Activated CD4-positive, CD25-positive, alpha-beta regulatory T cell treated with anti-CD3 and anti-CD28 coated beads, Interleukin-2, amount 50 U/mL, for 72 hours (primary cell): Measurements from ENCODE around the gene MTCH1.
"Not testable (repeated sequence)": the region's sequence is repeated elsewhere in the genome, so short reads cannot be mapped to it uniquely, and the experiment has no call there.

Experiments
- DNase-seq: peaks from one replicate; pipeline ENCODE4 v3.0.0; 2021

The MTCH1 gene

DNA sequence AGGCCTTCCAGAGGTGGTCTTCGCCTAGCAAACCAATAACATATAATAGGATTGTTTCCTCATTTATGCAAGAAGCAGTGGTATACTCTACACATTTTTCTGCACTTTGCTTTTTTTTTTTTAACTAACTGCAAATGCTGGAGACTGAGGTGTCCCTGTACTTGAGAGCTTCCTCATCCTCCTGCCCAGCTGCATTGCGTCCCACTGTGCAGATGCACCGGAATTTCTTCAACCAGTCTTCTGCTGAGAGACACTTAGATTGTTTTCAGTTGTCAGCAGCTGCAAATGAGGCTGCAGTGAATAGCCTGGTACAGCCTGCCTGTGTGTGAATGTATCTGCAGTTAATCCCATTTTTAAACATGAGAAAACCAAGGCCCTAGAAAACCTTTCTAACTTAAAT lies 31.0 kb upstream of the MTCH1 start:
- DNase-seq: no peak

DNA sequence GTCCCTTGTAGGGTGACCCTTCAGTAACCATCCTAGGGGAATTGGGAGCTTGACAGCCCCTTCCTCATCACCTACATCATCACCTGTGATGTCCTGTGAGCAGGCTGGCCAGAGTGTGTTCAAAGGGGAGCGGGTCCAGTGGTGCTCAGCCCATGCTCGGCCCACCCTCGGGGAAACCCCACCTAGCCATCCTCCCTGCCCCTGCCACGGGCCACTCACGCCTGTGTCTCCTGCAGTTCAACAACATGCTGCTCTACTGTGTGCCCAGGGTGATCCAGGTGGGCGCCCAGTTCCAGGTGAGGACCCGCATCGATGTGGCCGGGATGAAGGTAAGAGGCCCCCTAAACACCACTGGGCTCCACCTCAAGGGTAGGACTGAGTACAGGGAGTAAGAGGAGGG lies 29.5 kb upstream of the MTCH1 start:
- DNase-seq: no peak

DNA sequence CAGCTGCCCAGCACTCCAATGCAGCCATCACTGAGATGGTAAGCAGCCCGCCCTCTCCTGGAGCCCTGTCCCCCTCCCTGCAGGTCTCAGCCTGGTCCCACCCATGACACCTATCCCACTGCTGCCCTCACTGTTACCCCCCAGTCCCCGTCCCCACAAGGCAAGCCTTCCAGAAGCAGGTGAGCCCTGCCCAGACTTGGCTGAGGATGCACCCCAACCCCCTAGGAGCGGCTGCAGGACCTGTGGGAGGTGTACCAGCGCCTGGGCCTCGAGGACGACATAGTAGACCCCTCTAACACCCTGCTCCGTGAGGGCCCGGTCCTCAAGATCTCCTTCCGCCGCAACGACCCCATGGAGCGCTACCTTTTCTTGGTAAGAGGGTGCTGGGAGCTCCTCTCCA lies 28.7 kb upstream of the MTCH1 start:
- no peak for DNase-seq

DNA sequence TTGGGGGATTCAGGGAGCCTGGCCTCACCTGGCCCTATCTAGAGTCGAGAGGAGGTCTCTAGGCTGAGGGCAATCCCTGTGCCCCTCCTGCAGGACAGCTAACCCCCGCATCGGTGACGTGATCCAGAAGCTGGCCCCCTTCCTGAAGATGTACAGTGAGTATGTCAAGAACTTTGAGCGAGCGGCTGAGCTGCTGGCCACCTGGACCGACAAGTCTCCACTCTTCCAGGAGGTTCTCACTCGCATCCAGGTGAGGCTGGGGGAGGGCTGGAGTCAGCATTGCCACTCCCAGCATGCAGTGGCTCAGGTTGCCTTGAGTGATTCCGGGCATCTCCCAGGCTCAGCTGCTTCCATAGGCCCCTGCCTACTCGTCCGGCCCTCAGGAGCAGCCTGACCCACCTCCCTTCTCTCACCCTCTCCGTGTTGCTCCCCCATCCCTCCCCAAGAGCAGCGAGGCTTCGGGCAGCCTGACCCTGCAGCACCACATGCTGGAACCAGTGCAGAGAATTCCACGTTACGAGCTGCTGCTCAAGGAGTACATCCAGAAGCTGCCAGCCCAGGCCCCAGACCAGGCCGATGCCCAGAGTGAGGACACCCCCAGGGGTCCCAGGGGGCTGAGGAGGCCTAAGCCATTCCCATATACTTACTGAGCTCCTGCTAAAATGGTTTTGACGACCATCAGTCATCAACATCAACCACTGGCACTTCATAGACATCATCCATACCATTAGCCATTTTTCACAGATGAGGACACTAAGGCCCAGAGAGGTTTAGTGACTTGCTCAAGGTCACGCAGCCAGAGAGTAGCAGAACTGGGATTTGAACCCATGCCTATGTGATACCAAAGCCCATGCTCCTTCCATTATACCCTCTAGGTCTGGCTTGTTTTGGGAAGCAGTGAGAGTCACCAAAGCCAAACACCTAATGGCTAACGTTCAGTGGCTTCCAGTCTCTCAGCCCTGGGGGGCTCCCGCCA lies 27.8 kb upstream of the MTCH1 start:
- no peak for DNase-seq

DNA sequence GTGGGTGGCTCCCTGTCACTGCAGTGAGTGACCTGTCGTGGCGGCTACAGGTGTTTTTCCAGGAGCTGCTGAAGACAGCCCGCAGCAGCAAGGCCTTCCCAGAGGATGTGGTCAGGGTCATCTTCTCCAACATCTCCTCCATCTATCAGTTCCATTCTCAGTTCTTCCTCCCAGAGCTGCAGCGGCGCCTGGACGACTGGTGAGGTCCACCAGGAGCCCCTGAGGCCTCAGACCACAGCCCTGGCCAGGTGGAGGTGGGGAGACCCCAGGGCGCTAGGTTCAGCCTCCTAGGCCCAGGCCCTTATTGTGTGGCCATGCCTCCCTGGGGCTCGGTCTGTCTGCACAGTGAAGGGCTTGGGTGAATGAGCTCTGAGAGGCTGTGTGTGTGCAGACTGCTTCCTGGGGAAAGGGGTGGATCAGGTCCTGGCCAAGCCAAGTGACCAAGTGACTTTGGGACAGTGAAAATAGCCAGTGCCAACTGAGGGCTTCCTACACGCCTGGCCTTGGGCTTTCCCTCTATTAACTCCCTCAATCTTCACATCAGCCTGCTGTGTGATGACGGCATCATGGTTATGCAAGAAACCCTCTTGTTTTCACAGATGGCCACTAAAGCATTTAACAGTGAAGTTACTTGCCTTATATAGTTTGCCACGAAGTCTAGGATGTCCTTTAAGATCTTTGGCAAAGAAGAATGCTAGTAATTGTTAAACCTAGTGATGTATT lies 25.8 kb upstream of the MTCH1 start:
- no peak for DNase-seq

DNA sequence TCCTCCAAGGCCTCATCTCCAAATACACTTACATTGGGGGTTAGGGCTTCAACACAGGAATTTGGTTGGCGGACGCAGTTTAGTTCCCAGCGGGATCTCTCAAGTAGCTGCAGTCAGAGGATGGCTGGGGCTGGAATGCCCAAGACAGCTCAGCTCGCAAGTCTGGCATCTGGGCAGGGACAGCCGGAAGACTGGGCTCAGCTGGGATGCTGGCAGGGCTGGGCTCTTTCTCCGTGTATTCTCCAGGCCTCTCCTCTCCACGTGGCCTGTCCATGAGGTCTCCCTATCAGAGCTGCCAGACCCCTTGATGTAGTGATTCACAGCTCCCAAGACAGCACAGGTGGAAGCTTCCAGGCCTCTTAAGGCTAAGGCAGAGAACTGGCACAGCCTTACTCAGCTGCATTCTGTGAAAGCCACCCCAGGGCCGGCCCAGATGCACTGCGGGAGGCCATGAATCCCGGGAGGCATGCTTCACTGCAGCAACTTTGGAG lies 24.5 kb upstream of the MTCH1 start:
- DNase-seq: no peak

DNA sequence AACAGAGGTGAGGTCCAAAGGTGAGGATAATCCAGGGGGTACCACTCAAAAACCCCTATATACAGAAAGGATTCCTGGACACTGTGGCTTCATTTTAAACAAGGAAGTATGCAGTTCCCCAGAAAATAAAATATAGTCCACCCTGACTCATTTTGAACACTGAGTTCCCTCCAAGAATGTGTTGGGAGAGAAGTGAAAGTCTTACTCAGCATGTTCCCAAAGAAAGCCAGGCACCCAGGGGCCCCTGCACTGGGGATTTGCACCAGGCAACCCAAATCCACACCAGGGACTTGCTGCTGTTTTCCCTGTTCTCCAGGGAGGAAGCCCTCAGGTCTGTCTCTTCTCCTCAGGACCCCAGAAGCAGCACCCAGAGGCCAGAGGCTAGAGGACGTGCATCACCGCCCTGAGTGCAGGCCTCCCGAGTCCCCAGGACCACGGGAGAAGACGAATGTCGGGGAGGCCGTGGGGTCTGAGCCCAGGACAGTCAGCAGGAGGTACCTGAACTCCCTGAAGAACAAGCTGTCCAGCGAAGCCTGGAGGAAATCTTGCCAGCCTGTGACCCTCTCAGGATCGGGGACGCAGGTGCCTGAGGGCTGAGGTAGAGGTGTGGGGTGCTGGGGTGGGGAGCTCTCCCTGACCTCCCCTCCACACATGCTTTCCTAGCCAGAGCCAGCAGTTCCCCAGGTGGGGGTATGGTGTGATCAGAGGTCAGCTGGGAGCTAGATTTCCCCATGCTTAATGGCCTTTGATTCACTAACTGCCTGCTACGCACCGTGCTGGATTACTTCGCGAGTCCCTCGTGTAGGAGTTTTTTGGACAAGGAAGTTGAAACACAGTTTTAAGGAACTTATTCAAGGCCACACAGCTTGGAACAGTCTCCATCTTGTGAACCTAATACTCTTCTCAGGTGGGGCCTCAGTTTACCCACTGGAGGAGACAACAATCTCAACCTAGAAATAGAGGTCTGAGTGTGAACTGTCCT lies 22.8 kb upstream of the MTCH1 start:
- DNase-seq: no peak

DNA sequence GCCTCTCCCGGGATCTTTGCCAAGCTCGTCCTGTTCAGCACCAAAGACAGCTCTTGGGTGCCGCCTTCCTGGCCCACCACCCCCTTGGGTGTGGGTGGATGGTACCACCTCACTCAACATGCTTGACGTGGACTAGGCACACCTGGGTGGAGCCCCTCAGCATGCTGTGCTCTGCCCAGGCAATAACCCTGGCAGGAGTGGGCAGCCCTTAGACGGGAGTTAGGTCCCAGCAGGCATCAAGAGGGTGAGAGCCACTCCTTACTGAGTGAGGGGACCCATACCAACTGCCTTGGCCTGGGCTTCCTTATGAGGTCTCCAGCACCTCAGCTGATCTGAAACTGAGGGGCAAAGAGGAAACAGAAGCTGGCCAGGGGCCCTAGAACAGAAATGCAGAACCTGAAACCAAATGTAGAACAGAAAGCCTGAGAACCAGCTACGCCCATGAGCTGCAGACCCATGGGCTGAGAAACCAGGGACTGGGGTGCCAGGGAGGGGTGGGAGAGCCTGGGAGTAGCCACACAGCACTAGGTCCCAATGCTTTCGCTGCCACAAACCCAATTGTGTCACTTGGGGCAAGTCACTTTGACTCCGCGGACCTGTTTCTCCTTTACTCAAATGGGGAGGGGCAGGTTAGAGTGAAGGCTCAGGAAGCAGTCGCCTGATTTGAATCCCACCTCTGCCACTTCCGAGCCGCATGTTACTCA lies 21.5 kb upstream of the MTCH1 start:
- DNase-seq: no peak

DNA sequence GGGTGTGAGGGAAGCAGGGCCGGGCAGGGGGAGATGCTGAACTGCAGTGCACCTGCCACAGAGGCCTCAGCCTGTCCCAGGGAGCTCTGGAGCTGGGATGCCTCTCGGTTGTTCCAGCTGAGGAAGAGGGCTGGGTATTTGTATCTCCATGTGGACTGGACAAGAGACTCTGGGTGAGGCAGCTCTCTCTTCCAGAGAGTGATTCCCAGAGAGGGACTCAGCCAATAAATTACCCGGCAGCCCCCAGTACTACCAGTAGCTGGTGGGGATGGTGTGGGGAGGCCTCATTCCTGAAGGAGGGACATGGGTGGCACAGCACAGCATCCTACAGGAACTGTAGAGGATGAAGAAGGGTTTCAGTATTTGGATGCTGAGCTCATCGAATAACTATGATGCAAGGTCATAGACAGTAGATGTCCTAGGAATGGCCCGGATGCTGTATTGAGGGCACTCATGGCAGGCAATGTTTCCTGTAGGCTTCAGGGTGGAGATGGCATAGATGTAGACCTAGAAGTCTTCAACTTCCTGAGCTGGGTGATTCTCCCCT lies 20.9 kb upstream of the MTCH1 start:
- no peak for DNase-seq

DNA sequence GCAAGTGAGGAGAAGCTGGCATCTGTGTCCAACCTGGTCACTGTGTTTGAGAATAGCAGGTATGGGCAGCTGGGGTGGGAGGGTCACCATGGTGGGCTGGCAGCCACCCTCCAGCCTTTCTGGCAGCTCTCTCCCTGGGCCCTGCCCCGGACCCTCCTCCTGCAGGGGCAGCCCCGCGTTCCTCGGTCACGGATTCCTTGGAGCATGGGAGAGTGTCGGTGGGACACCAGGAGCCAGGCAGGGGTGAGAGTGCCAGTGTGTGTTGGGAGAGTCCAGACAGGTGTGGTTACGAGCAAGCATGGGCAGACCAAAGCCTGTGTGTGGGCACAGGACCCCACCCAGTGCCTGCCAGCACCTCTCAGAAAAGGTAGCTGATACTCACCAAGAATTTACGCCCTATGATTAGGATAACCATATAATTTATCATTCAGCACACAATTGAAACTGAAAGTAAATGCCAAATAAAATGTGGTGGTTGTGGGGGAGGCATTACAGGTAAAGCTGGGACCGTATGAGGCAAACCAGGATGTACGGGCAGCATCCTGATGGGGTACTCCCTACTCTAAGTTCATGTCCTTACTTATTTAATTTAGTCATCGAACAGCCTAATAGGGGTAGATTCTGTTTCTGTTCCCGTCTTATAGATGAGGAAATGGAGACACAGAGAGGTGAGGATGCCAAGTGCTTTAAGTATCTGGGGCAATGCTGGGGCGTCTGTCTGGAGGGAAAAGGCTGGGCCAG lies 20.0 kb upstream of the MTCH1 start:
- DNase-seq: no peak

DNA sequence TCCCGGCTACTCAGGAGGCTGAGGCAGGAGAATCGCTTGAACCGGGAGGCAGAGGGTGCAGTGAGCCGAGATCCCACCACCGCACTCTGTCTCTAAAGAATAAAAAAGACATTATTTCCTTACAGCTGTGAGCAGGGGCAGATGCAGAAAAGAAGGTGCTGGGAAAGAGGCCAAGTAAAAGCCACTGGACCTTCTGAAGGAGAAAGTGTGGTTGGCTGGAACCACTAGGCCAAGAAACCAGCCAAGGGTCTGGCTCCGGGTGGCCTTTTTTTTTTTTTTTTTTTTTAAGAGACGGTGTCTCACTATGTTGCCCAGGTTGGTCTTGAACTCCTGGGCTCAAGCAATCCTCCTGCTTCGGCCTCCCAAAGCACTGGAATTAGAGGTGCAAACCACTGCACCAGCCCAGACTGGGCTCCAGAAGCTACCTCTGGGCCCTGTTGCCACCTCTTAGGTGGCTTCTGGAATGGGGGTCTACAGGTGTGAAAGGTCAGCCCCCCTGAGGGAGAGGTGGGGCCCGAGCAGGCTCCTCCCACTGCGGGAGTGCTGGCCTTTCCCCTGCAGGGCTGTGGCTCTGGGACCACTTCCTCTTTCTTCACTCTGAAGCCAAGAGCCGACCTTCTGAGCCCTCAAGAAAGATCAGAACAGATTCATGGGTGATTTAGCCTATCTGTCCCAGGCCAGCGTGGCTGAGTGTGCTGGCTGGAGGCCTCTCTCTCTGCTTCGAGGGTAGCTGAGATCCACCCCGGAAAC lies 19.2 kb upstream of the MTCH1 start, which contains the start of gene FGD2:
Gene FGD2 (plus strand): TSS at position 595 of the 750 bp plus-strand sequence. CDS start 163 bp downstream, outside the sequence.
- no peak for DNase-seq

DNA sequence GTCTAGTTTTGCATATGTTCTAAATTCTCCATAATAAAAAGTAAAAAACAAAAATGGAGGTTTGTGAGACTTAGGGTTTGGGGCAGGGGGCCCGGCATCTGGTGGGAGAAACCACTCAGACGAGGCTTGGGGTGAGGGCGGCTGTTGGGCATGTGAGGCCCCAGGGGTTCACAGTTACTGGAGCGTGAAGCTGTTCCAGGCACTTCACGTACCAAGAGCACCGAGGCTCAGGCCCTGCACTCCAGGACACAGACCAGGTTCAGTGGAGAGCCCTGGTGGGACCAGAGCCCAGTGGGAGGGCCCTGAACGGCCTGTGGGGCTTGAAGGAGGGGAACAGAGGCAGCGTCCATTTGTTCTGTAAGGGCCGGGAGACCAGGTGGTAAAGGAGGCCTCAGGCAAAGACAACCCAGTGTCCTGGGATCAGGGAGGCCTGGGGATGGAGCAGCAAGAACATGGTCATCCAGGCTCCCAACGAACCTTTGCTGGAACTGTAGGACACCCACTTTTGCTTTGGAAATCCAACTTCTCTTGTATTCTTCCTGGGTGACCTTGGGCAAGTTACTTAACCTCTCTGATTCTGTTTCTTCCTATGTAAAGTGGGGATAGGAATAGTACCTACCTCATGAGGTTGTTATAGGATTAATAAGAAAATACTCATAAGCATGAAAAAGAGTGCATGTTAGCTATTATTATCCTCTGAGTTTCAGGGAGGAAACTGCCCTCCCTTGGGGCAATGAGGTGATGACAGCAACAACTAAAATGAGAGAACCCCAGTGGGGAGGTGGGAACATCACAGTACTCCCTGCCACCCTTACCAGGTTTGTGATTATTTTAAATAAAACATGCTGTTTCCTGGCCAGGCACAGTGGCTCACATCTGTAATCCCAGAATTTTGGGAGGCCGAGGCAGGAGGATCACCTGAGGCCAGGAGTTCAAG lies 18.3 kb upstream of the MTCH1 start:
- no peak for DNase-seq

DNA sequence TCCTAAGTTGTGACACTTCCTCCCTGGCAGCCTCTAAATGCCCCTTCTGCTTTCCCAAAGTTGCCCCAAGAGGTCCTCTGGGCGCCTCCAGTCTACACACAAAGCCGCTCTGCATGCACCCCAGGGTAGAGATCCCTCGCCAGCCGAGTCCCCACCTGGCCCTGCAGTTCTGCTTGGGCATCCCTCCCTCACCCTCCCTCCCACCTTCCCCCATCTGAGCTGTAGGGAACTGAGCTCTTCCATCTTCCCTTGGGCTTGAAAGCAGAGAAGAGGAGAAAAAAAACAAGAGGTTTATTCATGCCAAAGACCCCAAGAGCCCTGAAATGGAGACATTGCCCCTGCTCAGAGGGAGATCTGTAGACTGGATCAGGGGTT lies 13.7 kb upstream of the MTCH1 start:
- no peak for DNase-seq

DNA sequence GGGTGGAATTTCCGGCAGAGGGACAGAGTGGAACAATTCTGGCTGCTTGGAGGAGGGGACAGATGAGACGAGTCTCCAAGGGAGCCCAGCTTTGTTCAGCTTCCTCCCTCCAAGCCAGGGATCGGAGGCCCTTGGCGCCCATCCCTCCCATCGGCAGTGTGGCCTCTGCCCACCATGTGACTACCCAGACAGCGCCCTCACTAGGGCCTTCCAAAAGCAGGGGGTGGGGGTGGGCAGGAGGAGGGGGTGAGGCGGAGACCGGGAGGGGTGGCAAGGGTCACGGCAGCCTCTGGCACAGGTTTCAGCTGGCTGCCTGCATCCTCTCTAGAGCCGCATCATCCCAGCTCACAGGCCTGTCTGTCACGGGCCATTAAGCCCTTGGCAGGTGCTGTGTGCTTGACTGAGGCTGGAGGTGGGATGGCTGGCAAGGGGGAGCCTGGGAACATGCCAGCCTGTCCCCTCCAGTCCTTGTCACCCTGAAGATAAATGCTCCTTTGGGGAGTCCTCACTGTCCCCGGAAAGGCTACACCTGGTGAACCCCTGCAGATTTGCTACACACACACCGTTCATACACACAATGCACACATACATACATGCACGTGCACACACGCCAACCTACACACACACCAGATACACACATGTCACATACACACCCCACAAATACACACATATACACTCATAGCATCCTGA lies 13.2 kb upstream of the MTCH1 start:
- no peak for DNase-seq

DNA sequence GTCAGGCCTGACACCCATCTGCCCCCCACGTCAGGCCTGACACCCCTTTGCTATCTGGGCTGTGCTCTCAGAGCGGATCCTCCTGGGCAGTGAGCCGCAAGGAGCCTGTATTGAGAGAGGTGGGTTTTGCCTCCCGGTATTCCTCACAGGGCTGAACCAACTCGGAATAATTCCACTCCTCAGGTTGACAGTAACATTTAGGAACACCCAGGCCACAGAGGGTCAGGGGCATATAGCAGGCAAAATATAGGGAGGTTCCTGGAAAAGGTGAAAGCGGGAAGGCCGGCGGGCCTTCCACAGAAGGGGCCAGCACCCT lies 12.7 kb upstream of the MTCH1 start:
- no peak for DNase-seq

DNA sequence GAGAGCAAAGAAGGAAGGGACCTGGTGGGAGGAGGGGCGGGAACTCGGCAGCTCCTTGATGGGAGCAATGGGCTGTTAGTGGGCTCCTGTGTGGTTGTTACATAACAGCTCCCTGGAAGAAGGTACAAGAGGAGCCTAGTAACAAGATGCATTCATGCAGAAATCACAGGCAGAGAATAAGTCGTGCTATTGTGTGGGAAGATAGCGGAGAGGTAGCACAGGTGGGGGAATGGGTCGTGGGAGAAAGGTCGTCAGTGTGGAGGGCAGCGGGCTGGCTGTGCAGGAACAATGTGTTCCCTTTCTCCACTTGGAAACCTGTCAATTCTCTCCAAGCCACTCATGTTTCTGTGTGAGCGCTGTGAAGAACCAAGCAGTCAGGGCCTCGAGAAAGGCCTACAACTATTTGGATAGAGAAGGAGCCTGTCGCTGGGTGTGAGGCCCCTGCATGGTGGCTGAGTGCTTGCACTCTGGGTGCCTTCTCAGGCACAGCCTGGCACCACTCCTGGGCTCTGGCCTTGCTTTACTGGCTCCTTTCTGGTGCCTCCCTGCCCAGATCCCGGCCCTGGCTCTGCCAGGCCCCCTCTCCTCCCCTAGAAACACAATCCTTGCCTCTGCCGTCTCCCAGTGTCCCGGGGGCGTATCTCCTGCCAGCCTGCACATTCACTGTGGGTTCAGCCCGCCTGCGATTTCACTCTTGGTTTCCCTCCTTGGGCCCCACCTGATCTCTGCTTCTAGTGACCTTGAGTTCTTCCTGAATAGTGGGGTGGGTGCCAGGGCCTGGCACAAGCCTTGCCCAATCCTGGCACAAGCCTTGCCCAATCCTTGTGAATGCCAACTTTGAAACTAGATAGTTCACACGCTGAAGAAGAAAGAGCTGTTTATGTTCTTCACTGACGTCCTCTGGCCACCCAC lies 12.1 kb upstream of the MTCH1 start:
- DNase-seq: no peak

DNA sequence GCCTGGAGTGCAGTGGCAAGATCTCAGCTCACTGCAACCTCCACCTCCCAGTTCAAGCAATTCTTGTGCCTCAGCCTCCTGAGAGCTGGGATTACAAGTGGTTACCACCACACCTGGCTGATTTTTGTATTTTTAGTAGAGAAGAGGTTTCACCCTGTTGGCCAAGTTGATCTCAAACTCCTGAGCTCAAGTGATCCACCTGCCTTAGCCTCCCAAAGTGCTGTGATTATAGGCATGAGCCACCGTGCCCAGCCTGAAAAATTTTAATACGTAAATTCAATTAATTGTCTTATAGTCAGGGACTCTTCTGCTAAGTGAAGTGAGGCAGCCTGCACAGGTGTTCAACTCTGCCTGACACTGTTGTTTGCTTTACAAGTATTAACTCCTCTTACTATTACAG lies 4.4 kb upstream of the MTCH1 start:
- not testable (repeated sequence) for DNase-seq
